Vagina (tissue), 2 donors: ENCODE measurements around the gene NGEF.

Source experiments
- CTCF ChIP-seq, 3 experiments: fragments of 450-650 bp in 2 of 3; fragments of 200-600 bp in 1 of 3; sonication (generic) in 1 of 3; IDR thresholded peaks; one replicate each; pipeline ENCODE4 v1.5.1; 2017 to 2019; ENCODE audit warnings: antibody characterized with exemption in 3 of 3, mild to moderate bottlenecking in 2 of 3, moderate library complexity in 2 of 3
- POLR2A ChIP-seq, 2 donors: fragments of 450-650 bp; IDR thresholded peaks; one replicate each; pipeline ENCODE4 v1.6.1; 2017; ENCODE audit warnings: antibody characterized with exemption in 2 of 2, mild to moderate bottlenecking in 2 of 2, moderate library complexity in 2 of 2
- POLR2AphosphoS5 ChIP-seq, 2 donors: sonication (generic); formaldehyde crosslinking; IDR thresholded peaks; one replicate each; pipeline ENCODE4 v1.9.0; 2017; ENCODE audit warnings: antibody characterized with exemption in 2 of 2, mild to moderate bottlenecking in 2 of 2, low read depth in 1 of 2; ENCODE audit not compliant: insufficient read depth in 1 of 2

- no peak for TF ChIP-seq POLR2AphosphoS5 (IDR thresholded peaks at IDR 0.05; ENCODE audit: insufficient read depth in 1 of 2, low read depth in 1 of 2)
- TF ChIP-seq CTCF (IDR thresholded peaks at IDR 0.05), result no peak
- TF ChIP-seq POLR2A (IDR thresholded peaks at IDR 0.05), result no peak
Observed at GRCh38 chr2:233010569-233011267, 2.3 kb downstream of the NGEF start.
